HepG2 (cell line): ENCODE results near the gene FAM110A. TPM values are rescaled to one million over a fixed set of nuclear protein-coding genes. Genes with fewer than 3 reads are reported as not detected.

Experiments used
- CC2D1A ChIP-seq: sonication (generic); formaldehyde crosslinking; IDR thresholded peaks from 2 replicates; pipeline ENCODE4 v1.8.1; 2023; ENCODE audit warnings: mild to moderate bottlenecking, missing genetic modification reagents
- DNMT1 ChIP-seq: sonication (generic); formaldehyde crosslinking; IDR thresholded peaks from 2 replicates; pipeline ENCODE4 v1.5.1; 2020; ENCODE audit warnings: mild to moderate bottlenecking, missing genetic modification reagents
- HOMEZ ChIP-seq: IDR thresholded peaks from 2 replicates; pipeline ENCODE4 v1.6.1; 2016; ENCODE audit warnings: low read depth
- ISX ChIP-seq: sonication (generic); formaldehyde crosslinking; conservative IDR thresholded peaks from 2 replicates; pipeline ENCODE4 v1.5.0; 2020; ENCODE audit warnings: missing genetic modification reagents
- KAT8 ChIP-seq: IDR thresholded peaks from 2 replicates; pipeline ENCODE4 v1.6.1; 2016; ENCODE audit warnings: missing genetic modification reagents, missing compliant biosample characterization
- MAF1 ChIP-seq: sonication (generic); formaldehyde crosslinking; IDR thresholded peaks from 2 replicates; pipeline ENCODE4 v1.5.0; 2020; ENCODE audit warnings: missing genetic modification reagents, borderline replicate concordance
- MAX ChIP-seq: IDR thresholded peaks from 2 replicates; pipeline ENCODE4 v1.6.1; 2012; ENCODE audit warnings: inconsistent platforms
- RARA ChIP-seq: IDR thresholded peaks from 2 replicates; pipeline ENCODE4 v1.6.1; 2016; ENCODE audit warnings: missing genetic modification reagents, missing compliant biosample characterization
- RBM39 ChIP-seq: fragments of 200-400 bp; formaldehyde crosslinking; IDR thresholded peaks from one replicate; pipeline ENCODE4 v1.6.1; 2018; ENCODE audit warnings: antibody characterized with exemption, mild to moderate bottlenecking, low read depth, low read length; ENCODE audit not compliant: poor library complexity, severe bottlenecking
- SPEN ChIP-seq: sonication (generic); formaldehyde crosslinking; IDR thresholded peaks from 2 replicates; pipeline ENCODE4 v1.5.1; 2020; ENCODE audit warnings: low read depth, mild to moderate bottlenecking, missing genetic modification reagents
- TARDBP ChIP-seq: sonication (generic); formaldehyde crosslinking; IDR thresholded peaks from 2 replicates; pipeline ENCODE4 v1.8.0; 2022; ENCODE audit warnings: mild to moderate bottlenecking, missing genetic modification reagents
- ZNF251 ChIP-seq: sonication (generic); formaldehyde crosslinking; IDR thresholded peaks from 2 replicates; pipeline ENCODE4 v1.9.0; 2021; ENCODE audit warnings: mild to moderate bottlenecking, missing genetic modification reagents
- ZNF570 ChIP-seq: sonication (generic); formaldehyde crosslinking; IDR thresholded peaks from 2 replicates; pipeline ENCODE4 v1.4.0; 2020; ENCODE audit warnings: mild to moderate bottlenecking, missing genetic modification reagents, borderline replicate concordance
- ZNF674 ChIP-seq: sonication (generic); formaldehyde crosslinking; IDR thresholded peaks from 2 replicates; pipeline ENCODE4 v1.5.0; 2020; ENCODE audit warnings: low read depth, mild to moderate bottlenecking, missing genetic modification reagents
- ZSCAN21 ChIP-seq: sonication (generic); formaldehyde crosslinking; IDR thresholded peaks from 2 replicates; pipeline ENCODE4 v1.8.0; 2022; ENCODE audit warnings: mild to moderate bottlenecking, missing genetic modification reagents, moderate library complexity, borderline replicate concordance
- ZSCAN5A ChIP-seq: sonication (generic); formaldehyde crosslinking; IDR thresholded peaks from 2 replicates; pipeline ENCODE4 v1.8.0; 2022; ENCODE audit warnings: mild to moderate bottlenecking, missing genetic modification reagents, borderline replicate concordance
- polyA plus RNA-seq, 8 experiments: library from polyadenylated mRNA; depleted of rRNA in 3 of 8; stranded (reverse) in 7 of 8; unstranded in 1 of 8; fragments of >200 nt; fragmentation: Illumina TruSeq in 4 of 8; extraction: Trizol in 4 of 8; gene quantifications; 2 replicates each; pipeline versions ENCODE4 v1.2.1 to v1.2.3, GENCODE V29; 2011 to 2016; ENCODE audit warnings: low read depth in 4 of 8, missing spikeins in 1 of 8, mixed read lengths in 1 of 8; ENCODE audit not compliant: insufficient read depth in 1 of 8
- total RNA-seq, 5 experiments: library from RNA; depleted of rRNA; stranded (reverse); fragments of >200 nt; fragmentation: Illumina TruSeq; extraction: Trizol; gene quantifications; 2 replicates each; pipeline ENCODE4 v1.2.3, GENCODE V29; 2016; ENCODE audit warnings: low read depth in 1 of 5
- TF ChIP-seq, protein P1 (sequence below): sonication (generic); formaldehyde crosslinking; IDR thresholded peaks from 2 replicates; pipeline ENCODE4 v1.9.0; 2021; ENCODE audit warnings: missing genetic modification reagents, mild to moderate bottlenecking, borderline replicate concordance
- TF ChIP-seq, protein P2 (sequence below): sonication (generic); formaldehyde crosslinking; IDR thresholded peaks from 2 replicates; pipeline ENCODE4; 2020; ENCODE audit warnings: missing genetic modification reagents, mild to moderate bottlenecking, borderline replicate concordance
- TF ChIP-seq, protein P3 (sequence below): sonication (generic); formaldehyde crosslinking; IDR thresholded peaks from 2 replicates; pipeline ENCODE4 v1.4.0; 2020; ENCODE audit warnings: mild to moderate bottlenecking, missing genetic modification reagents
- TF ChIP-seq, protein P4 (sequence below): sonication (generic); formaldehyde crosslinking; conservative IDR thresholded peaks from 2 replicates; pipeline ENCODE4 v1.4.0; 2020; ENCODE audit warnings: missing genetic modification reagents

The FAM110A gene
- total and polyA plus RNA-seq, 2 of the 13 experiments (the other 11 are each of a cell fraction or from before 2014, with no cell fraction given), result 1.9 TPM

DNA sequence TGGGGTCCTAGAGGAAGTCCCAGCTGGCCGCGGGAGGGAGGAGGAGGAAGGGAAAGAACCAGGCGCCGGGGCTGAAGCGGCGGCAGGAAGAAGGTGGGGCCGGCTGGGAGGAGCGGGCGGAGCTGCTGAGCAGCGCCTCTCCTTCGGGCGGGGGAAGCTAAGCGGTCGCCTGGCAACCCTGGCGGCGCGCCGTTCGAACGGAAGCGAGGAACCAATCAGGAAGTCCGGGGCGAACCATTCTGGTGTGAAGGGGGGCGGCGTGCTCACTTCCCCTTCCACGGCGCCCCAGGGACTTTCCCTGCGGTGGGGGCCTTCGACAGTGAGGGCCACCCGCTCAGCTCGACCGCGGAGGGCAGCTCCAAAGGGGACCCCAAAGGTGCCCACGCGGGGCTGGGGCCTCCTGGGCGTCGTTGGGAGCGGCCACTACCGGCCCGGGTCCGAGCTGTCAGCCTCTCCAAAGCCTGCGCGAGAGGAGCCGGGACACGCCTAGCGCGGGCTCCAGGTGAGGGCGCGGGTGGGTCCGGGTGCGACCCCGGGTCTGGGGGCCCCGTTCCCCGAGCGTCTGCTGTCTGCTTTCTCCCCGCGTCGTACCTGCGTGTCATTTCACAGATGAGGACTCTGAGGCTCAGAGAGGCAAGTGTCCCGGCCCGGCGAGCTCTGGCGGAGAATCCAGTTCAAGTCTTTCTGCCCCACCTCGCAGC is at the start of gene FAM110A (continued):
- TF ChIP-seq, protein P1, sequence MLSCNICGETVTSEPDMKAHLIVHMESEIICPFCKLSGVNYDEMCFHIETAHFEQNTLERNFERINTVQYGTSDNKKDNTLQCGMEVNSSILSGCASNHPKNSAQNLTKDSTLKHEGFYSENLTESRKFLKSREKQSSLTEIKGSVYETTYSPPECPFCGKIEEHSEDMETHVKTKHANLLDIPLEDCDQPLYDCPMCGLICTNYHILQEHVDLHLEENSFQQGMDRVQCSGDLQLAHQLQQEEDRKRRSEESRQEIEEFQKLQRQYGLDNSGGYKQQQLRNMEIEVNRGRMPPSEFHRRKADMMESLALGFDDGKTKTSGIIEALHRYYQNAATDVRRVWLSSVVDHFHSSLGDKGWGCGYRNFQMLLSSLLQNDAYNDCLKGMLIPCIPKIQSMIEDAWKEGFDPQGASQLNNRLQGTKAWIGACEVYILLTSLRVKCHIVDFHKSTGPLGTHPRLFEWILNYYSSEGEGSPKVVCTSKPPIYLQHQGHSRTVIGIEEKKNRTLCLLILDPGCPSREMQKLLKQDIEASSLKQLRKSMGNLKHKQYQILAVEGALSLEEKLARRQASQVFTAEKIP (CRISPR knock-in tag), result no peak
- TF ChIP-seq ZSCAN5A (CRISPR knock-in tag), result no peak; the same call in none of the 2 replicates
- TF ChIP-seq, protein P2, sequence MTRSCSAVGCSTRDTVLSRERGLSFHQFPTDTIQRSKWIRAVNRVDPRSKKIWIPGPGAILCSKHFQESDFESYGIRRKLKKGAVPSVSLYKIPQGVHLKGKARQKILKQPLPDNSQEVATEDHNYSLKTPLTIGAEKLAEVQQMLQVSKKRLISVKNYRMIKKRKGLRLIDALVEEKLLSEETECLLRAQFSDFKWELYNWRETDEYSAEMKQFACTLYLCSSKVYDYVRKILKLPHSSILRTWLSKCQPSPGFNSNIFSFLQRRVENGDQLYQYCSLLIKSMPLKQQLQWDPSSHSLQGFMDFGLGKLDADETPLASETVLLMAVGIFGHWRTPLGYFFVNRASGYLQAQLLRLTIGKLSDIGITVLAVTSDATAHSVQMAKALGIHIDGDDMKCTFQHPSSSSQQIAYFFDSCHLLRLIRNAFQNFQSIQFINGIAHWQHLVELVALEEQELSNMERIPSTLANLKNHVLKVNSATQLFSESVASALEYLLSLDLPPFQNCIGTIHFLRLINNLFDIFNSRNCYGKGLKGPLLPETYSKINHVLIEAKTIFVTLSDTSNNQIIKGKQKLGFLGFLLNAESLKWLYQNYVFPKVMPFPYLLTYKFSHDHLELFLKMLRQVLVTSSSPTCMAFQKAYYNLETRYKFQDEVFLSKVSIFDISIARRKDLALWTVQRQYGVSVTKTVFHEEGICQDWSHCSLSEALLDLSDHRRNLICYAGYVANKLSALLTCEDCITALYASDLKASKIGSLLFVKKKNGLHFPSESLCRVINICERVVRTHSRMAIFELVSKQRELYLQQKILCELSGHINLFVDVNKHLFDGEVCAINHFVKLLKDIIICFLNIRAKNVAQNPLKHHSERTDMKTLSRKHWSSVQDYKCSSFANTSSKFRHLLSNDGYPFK (CRISPR knock-in tag), result peak; percentile 71; the same call in 1 of the 2 replicates
- peak; percentile 89 for TF ChIP-seq RBM39
- 0 out of 2 replicates have a peak, but pooled peaks have one; percentile 6 for TF ChIP-seq RARA (CRISPR knock-in tag)
- TF ChIP-seq MAF1, result peak; percentile 86
- TF ChIP-seq ZNF674 (CRISPR knock-in tag), result no peak
- peak; percentile 85 for TF ChIP-seq SPEN (CRISPR knock-in tag)
- no peak for TF ChIP-seq ISX
- TF ChIP-seq DNMT1 (CRISPR knock-in tag), result peak; percentile 47; the same call in 1 of the 2 replicates
- TF ChIP-seq, protein P3, sequence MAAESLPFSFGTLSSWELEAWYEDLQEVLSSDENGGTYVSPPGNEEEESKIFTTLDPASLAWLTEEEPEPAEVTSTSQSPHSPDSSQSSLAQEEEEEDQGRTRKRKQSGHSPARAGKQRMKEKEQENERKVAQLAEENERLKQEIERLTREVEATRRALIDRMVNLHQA (CRISPR knock-in tag), result no peak
- TF ChIP-seq ZNF251 (CRISPR knock-in tag), result no peak
- TF ChIP-seq TARDBP (CRISPR knock-in tag), result peak; percentile 89
- peak; percentile 92 for TF ChIP-seq MAX
- TF ChIP-seq, protein P4, sequence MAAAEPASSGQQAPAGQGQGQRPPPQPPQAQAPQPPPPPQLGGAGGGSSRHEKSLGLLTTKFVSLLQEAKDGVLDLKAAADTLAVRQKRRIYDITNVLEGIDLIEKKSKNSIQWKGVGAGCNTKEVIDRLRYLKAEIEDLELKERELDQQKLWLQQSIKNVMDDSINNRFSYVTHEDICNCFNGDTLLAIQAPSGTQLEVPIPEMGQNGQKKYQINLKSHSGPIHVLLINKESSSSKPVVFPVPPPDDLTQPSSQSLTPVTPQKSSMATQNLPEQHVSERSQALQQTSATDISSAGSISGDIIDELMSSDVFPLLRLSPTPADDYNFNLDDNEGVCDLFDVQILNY, result peak; percentile 98
- TF ChIP-seq KAT8, result peak; percentile 85
- TF ChIP-seq HOMEZ, result no peak
- peak; percentile 92 for TF ChIP-seq ZSCAN21 (CRISPR knock-in tag)
- TF ChIP-seq ZNF570 (CRISPR knock-in tag), result no peak
- no peak for TF ChIP-seq CC2D1A (CRISPR knock-in tag)
